ENCODE data around the gene ROBO1.

Gene ROBO1

GRCh38 chr3:79002465-79003372 is 765.1 kb downstream of the ROBO1 start:
- peak; percentile 53 for DNase-seq

- DNase-seq: no peak
These were observed 766.5 kb downstream of the ROBO1 start for GRCh38 chr3:79001255-79001654.

- no peak for DNase-seq
These were observed 768.7 kb downstream of the ROBO1 start for GRCh38 chr3:78999139-78999538.

GRCh38 chr3:78995087-78995486 is 772.7 kb downstream of the ROBO1 start:
- DNase-seq: no peak

- DNase-seq: no peak
These were observed 773.4 kb downstream of the ROBO1 start for GRCh38 chr3:78994174-78995027.

- DNase-seq: no peak
These were observed 774.4 kb downstream of the ROBO1 start for GRCh38 chr3:78993375-78993774.

- no peak for DNase-seq
These were observed 775.0 kb downstream of the ROBO1 start for GRCh38 chr3:78992830-78993229.

GRCh38 chr3:78992400-78992799 is 775.4 kb downstream of the ROBO1 start:
- DNase-seq: no peak

GRCh38 chr3:78991656-78992055 is 776.1 kb downstream of the ROBO1 start:
- no peak for DNase-seq

- DNase-seq: no peak
These were observed 777.6 kb downstream of the ROBO1 start for GRCh38 chr3:78990156-78990555.

- DNase-seq: peak; percentile 9
These were observed 779.5 kb downstream of the ROBO1 start for GRCh38 chr3:78988324-78988723.

- DNase-seq: no peak
These were observed 781.2 kb downstream of the ROBO1 start for GRCh38 chr3:78986416-78987101.

- no peak for DNase-seq
These were observed 781.8 kb downstream of the ROBO1 start for GRCh38 chr3:78985981-78986380.

GRCh38 chr3:78979028-78979427 is 788.8 kb downstream of the ROBO1 start:
- no peak for DNase-seq

GRCh38 chr3:78978037-78978436 is 789.8 kb downstream of the ROBO1 start:
- DNase-seq: peak; percentile 74

GRCh38 chr3:78977073-78977472 is 790.7 kb downstream of the ROBO1 start:
- DNase-seq: no peak

- peak; percentile 14 for DNase-seq
These were observed 791.6 kb downstream of the ROBO1 start for GRCh38 chr3:78976200-78976599.

- DNase-seq: peak; percentile 70
These were observed 793.5 kb downstream of the ROBO1 start for GRCh38 chr3:78974181-78974790.

- DNase-seq: no peak
These were observed 795.0 kb downstream of the ROBO1 start for GRCh38 chr3:78972617-78973301.

GRCh38 chr3:78970656-78971055 is 797.1 kb downstream of the ROBO1 start:
- DNase-seq: no peak

- DNase-seq: no peak
These were observed 798.3 kb downstream of the ROBO1 start for GRCh38 chr3:78969483-78969882.

- DNase-seq: no peak
These were observed 800.7 kb downstream of the ROBO1 start for GRCh38 chr3:78967061-78967460.
